GM18867 (cell line): Measurements from ENCODE around the gene FCGR3A.
A peak's percentile ranks its signal among the peaks of the same experiment; 100 is the strongest.
"Not testable (repeated sequence)": the region's sequence is repeated elsewhere in the genome, so short reads cannot be mapped to it uniquely, and the experiment has no call there.

Experiments used
- ATAC-seq: cut with Tn5 transposase; IDR thresholded peaks from one replicate; pipeline ENCODE4 v1.9.1; 2021; ENCODE audit warnings: mild to moderate bottlenecking, moderate library complexity; ENCODE audit not compliant: unreplicated experiment

Gene FCGR3A

DNA sequence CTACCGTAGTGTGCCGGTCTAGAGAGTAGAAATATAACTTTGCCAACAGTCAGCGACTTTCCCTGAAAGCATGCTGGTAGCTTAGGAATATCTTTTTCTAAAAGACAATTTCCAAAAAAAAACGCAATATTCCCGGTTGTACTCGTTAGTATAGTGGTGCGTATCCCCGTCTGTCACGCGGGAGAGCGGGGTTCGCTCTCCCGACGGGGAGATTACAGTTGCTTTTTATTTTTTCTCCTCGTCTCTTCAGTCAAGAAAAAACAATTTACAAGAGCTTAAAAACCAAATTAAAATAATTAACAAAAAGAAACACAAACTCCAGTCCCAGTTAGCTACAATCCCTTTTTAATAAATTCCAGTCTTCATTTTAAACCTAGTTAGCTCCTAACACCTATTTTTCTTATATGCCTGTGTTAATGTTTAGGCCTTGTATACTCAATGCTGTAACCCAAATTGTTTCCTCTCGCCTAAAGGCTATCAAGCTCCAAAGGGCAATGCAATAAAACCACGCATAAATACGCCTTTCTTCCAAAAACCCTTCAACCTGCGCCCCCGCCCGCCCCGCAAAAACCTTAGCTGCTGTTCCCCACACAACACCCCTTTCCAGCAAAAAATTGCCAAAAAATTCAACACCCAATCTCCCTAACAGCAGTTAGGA lies 17.5 kb downstream of the FCGR3A start:
- no peak for ATAC-seq

DNA sequence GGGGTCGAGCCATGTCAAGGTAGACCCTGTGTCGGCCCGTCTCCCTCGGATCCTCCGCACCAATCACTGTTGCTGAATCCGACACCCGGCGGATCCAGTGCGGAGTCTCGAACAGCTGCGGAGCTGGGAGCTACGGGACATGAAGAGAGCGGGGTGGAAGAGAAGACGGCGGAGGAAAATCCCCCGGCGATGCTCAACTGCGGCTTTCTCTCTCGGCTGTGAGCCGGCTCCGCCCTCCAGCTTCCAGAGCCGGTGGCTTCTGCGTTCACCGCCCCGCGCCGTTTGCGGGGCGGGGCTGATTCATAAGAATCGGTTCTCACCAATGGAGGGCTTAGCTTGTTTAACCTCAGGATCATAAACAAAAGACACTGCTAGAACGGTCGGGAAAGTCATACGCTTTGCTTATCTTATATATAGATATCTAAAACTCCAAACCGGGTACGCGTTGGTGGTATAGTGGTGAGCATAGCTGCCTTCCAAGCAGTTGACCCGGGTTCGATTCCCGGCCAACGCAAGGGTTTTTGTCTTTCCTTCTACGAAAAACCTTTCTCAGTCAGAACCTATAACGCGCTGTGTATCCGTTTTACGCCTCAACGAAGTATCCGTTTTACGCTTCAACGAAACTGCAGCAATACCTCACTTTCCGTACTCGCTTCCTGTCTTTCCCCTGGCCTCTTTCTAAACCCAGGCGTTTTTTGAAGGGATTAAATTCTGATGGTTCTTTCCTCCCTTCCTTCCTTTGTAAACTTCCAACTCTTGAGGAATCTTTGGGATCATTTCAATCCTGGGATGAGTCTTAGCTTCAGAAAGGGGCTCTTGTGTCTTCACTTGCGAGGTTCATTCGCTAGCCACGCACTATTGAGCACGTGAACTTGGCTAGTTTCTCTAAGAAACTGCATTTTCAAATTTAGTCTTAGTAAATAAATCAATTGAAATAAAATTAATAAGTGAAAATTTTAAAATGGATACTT lies 18.7 kb downstream of the FCGR3A start:
- peak; percentile 71 for ATAC-seq

DNA sequence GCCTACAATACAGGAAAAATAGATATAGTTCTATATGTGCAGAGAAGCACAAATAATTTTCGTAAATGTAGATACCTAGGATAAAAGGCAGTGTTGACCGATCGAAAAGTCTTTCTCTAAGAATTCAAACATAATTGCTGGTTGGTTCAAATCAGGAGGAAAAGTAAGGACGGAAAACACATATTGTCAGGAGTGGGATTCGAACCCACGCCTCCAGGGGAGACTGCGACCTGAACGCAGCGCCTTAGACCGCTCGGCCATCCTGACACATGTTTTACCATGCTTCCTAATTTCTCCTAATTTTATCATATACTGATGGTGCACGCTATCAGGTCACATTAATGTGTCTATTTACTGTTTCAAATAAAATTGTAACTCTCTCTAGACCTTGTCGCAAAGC lies 19.5 kb downstream of the FCGR3A start:
- ATAC-seq: peak; percentile 38

DNA sequence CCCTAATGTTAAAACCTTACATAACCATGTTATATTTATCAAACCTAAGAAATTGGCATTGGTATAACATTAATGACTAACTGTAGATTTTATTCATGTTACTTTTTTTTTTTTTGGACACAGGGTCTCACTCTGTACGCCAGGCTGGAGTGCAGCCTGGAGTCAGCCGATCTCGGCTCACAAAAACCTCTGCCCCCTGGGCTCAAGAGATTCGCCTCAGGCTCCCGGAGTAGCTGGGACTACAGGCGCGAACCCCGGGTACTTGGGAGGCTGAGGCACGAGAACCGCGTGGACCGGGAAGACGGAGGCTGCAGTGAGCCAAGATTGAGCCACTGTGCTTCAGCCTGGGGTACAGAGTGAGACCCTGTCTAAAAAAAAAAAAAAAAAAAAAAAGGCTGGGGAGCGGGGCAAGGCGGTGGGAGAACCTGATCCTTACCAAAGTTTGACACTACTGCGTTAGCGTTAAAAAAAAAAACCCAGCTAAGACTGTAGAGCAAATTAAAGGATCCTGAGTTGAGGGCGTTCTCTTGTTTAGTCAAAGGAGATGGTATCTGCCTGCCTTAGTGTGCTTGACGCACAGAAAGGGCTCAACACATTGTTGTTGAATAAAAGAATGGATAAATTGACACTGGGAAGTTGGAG lies 20.0 kb downstream of the FCGR3A start:
- not testable (repeated sequence) for ATAC-seq

DNA sequence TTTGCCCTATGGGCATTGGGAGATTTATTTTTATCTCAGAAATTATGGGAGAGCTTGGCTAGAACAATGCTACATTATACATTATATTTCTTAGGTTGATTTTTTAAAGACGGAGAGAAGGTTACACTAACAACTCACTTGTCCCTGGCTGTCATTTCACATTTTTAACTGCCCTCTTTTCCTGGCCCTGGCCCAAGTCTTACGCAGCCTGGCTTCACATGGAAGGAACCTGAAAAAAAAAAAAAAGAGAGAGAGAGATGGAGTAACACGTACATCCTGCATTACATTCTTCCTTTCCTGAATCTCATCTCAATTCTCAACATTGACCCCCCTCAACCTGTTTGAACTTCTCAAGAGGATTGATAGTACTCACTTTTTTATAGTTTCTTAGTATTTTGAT lies 21.1 kb downstream of the FCGR3A start:
- not testable (repeated sequence) for ATAC-seq

DNA sequence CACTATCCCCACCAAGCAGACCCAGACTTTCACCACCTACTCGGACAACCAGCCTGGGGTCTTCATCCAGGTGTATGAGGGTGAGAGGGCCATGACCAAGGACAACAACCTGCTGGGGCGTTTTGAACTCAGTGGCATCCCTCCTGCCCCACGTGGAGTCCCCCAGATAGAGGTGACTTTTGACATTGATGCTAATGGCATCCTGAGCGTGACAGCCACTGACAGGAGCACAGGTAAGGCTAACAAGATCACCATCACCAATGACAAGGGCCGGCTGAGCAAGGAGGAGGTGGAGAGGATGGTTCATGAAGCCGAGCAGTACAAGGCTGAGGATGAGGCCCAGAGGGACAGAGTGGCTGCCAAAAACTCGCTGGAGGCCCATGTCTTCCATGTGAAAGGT lies 23.7 kb downstream of the FCGR3A start:
- ATAC-seq: not testable (repeated sequence)

DNA sequence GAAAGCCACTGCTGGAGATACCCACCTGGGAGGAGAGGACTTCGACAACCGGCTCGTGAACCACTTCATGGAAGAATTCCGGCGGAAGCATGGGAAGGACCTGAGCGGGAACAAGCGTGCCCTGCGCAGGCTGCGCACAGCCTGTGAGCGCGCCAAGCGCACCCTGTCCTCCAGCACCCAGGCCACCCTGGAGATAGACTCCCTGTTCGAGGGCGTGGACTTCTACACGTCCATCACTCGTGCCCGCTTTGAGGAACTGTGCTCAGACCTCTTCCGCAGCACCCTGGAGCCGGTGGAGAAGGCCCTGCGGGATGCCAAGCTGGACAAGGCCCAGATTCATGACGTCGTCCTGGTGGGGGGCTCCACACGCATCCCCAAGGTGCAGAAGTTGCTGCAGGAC lies 24.3 kb downstream of the FCGR3A start:
- not testable (repeated sequence) for ATAC-seq

DNA sequence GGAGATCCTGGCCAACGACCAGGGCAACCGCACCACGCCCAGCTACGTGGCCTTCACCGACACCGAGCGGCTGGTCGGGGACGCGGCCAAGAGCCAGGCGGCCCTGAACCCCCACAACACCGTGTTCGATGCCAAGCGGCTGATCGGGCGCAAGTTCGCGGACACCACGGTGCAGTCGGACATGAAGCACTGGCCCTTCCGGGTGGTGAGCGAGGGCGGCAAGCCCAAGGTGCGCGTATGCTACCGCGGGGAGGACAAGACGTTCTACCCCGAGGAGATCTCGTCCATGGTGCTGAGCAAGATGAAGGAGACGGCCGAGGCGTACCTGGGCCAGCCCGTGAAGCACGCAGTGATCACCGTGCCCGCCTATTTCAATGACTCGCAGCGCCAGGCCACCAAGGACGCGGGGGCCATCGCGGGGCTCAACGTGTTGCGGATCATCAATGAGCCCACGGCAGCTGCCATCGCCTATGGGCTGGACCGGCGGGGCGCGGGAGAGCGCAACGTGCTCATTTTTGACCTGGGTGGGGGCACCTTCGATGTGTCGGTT lies 24.8 kb downstream of the FCGR3A start:
- peak; percentile 27 for ATAC-seq

DNA sequence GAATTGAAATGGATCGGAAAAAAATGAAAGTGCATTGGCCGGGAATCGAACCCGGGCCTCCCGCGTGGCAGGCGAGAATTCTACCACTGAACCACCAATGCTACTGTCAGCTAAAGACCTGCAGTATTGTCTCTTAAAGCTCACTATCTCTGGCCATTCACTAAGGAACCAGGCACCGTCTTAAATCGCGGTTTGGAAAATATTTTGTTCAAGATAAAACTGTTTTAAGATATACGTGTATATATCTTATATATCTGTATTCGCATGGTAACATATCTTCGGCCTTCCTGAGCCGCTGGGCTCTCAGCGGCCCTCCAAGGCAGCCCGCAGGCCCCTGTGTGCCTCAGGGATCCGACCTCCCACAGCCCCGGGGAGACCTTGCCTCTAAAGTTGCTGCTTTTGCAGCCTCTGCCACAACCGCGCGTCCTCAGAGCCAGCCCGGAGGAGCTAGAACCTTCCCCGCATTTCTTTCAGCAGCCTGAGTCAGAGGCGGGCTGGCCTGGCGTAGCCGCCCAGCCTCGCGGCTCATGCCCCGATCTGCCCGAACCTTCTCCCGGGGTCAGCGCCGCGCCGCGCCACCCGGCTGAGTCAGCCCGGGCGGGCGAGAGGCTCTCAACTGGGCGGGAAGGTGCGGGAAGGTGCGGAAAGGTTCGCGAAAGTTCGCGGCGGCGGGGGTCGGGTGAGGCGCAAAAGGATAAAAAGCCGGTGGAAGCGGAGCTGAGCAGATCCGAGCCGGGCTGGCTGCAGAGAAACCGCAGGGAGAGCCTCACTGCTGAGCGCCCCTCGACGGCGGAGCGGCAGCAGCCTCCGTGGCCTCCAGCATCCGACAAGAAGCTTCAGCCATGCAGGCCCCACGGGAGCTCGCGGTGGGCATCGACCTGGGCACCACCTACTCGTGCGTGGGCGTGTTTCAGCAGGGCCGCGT lies 25.5 kb downstream of the FCGR3A start, which contains the start of gene HSPA6:
Gene HSPA6, plus strand, starts transcription at position 724 of the 925 bp plus-strand sequence. Its CDS starts 119 bp downstream, at position 843.
- ATAC-seq: peak; percentile 48

DNA sequence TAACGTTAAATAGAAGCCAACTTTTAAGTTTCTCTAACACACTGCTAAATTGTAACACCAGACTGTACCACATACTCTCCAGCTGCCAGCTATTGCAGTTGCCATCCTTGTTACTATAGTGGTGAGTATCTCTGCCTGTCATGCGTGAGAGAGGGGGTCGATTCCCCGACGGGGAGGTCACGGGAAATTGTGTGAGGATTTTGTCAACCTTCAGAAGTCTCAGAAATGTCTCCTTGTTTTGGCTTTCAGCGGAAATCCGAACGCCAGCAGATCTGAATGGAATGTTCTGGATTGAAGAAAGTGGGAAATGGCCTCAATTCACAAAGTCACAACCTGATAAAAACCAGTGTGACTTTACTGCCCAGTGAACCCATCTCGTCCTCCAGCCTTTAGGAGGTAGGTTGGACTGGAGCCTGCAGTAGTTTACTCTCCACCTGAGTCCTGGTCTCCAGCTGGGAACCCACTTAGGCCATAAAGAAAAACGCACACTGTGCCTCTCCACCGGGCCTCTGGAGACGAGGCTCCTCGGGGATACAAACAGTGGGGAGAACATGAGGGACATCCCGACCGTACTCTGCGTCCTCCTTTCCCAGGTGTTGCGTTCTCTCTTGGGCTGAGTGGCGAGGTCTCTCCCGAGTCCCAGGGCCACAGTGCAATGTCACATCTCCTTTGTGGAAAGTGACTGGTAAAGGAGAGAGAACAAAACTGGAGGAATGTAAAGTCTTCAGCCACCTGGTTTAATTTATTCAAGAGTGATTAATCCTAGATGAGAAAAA lies 26.4 kb downstream of the FCGR3A start:
- not testable (repeated sequence) for ATAC-seq

DNA sequence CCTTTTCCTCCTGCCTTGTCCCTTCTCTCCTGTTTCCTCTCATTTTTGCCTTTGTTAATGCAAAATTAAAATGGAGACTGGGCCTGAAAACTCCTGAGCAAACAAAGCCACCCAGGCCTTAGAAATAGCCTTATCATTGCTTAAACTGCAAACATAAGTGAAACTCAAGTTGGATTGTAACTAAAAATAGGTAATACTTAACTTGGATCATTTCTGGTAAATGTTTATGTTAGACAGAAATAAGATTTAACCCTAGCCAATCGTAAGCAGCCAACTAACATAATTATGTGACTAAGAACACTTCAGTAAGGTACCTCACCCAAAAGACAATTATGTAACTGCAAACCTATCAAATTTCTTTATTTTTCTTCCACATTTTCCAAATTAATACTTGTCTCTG lies 35.7 kb downstream of the FCGR3A start:
- ATAC-seq: not testable (repeated sequence)

DNA sequence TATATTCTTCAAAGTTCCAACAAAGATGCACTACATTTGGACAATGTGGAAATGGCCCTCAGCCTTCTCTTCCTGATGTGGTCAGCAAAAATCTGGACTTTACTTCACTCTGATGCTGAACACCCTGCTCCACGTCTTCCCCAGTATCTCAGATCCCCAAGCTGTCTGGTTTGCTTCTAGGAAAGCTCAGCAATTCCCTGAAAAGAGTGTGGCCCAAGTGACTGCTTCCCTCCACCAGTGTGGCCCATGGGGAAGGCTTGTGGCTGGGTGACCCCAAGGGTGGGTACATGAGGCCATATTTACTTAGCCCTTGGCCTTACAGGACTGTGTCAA lies 36.2 kb downstream of the FCGR3A start:
- not testable (repeated sequence) for ATAC-seq

DNA sequence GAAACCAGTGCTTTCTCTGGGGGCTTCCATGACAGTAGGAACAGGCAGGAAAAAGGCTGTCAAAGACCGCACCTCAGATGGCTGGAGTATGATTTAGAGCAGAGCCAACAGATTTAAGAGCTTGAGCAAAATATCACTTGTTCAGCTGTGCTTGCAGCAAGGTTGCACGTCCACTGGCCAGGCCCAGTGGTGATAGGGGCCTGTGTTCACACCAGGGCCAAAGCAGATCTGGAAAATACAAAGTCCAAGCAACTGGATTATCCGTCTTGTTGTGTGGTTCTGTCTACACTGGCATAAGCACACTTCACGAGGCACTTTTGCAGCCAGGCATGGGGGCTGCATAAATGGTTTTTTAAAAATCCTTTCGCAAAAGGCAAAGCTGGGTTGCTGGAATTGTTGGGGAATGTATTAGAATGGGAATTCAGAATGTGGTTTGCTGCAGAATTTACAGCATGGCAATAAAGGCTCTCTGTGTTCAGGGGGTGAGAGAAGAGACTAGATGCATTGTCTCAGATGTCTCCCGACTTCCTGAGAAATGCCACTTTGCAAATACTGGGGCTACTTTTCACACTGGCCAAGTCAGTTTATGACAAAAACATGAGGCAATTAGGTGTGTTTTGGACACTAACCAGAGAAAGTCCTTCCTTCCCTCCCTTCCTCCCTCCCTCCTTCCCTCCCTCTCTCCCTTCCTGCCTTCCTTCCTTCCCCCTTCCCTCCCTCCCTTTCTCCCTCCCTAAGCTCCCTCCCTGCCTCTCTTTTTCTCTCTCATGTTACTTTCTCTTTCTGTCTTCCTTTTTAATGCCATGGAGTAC lies 36.8 kb downstream of the FCGR3A start:
- not testable (repeated sequence) for ATAC-seq

DNA sequence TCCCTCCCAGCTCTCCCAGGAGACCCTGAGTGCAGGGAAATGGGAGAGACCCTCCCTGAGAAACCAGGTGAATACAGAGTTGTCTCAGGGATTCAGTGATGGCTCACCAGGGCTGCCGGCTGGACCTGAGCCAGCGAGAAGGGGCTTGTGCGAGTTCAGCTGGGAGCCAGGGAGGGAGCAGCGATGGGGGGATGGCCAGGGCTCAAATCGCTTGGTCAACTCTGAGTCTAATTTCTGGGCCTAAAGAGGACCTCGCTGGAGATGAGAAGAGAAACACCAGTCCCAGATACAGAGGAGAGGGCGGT lies 37.9 kb downstream of the FCGR3A start:
- ATAC-seq: no peak

DNA sequence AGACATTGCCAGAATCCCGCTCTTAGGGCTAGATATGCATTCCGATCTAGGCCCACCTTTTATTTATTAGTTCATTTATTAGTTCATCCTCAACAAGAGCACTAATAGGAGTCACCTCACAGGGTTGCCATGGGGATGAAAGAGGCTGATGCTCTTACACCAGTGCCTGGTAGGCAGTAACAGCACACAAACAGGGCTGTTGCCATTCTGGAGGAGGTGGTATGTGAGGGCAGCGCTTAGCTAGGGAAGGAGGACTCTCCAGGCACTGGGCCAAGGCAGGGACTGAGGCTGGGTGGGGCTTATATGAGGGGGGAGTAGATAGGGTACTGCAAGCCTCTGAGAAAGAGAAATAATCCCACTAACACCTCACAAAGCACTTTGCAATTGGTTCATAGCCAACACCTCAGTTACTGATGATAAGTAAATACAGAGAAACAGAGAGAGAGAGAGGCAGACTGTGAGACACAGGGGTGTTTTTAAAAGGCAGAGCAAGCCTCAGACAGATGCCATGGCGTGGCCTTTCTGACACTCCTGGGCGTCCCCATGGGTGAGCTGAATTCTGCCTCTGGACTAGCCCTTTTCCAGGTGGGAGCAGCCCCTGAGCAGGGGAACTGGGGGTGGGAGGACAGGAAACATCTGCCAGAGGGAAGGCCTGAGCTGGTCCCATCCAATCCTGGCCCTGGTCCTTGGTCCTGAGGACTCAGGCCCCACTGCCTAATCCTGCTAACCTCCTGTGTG lies 38.4 kb downstream of the FCGR3A start:
- no peak for ATAC-seq

DNA sequence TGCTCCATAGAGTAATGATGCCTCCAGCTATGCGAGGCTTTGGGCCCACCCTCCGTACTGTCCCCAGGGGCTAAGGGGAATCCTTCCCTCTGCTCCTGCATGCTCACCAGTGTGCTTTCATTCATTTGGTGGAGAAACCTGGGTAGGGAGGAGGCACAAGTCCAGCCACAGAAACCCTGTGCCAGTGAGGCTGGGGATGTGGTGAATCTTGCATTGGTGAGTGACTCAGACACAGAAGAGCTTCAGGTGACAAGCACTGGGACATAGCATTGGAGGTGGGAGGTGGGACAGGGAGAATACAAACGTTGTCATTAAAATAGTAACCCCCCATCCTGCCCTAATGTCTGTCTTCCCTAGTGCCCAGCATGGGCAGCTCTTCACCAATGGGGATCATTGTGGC lies 39.1 kb downstream of the FCGR3A start:
- no peak for ATAC-seq

DNA sequence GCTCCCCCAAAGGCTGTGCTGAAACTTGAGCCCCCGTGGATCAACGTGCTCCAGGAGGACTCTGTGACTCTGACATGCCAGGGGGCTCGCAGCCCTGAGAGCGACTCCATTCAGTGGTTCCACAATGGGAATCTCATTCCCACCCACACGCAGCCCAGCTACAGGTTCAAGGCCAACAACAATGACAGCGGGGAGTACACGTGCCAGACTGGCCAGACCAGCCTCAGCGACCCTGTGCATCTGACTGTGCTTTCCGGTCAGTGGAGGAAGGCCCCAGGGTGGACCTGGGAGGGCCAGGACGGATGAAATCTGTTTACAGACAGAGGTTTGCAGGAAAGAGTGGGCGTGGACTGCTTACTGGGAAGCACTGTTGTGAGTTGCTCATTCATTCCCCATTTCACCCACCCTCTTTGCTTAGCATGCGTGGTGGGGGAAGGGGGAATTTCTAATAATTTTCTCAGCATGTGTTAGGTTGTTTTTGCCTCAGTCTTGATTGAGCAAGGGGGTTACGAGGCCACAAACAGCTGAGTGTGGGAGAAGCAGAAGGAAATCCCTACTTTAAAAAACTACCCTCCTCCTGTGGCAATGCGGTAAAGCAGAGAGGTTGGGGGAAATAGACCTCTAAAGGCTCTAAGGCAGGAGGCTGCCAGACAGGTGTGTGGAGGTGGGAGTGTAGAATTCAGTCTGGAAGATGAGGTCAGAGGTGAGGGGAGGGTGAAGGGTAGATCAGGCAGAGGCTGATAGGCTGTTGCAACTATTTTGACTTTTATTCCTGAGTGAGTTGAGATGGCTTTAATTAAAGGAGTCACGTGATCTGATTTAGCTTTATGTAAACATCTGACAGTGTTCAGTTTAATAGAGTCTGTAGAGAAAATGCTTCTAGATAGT lies 43.0 kb downstream of the FCGR3A start:
- no peak for ATAC-seq
